Skeletal muscle satellite cell (primary cell): ENCODE data around the gene PSMC3. TPM values are rescaled to one million over a fixed set of nuclear protein-coding genes. Genes with fewer than 3 reads are reported as not detected.

ENCODE experiments used
- H3K27me3 ChIP-seq: 2 replicates; pipeline ENCODE4 v1.7.0; 2013; ENCODE audit warnings: low read length; ENCODE audit not compliant: control insufficient read depth, insufficient read depth
- H3K36me3 ChIP-seq: 2 replicates; pipeline ENCODE4 v1.7.0; 2013; ENCODE audit warnings: mild to moderate bottlenecking, control low read depth, low read length; ENCODE audit not compliant: insufficient read depth
- H3K4me1 ChIP-seq: 2 replicates; pipeline ENCODE4 v1.7.0; 2013; ENCODE audit warnings: low read length; ENCODE audit not compliant: control insufficient read depth, insufficient read depth
- H3K4me2 ChIP-seq: 2 replicates; pipeline ENCODE4 v1.7.0; 2013; ENCODE audit warnings: mild to moderate bottlenecking, low read length
- H3K4me3 ChIP-seq: 2 replicates; pipeline ENCODE4 v1.7.0; 2013; ENCODE audit warnings: low read length
- H3K9ac ChIP-seq: 2 replicates; pipeline ENCODE4 v1.7.0; 2013; ENCODE audit warnings: mild to moderate bottlenecking, low read depth, low read length, moderate library complexity
- H3K9me3 ChIP-seq: replicated peaks from 2 replicates; pipeline ENCODE4 v1.7.0; 2013; ENCODE audit warnings: mild to moderate bottlenecking, control low read depth, low read length
- small RNA-seq: library from RNA; depleted of rRNA; stranded (forward); fragments of <200 nt; gene quantifications from one replicate; pipeline ENCODE3, GENCODE V24; 2012

Gene PSMC3

DNA sequence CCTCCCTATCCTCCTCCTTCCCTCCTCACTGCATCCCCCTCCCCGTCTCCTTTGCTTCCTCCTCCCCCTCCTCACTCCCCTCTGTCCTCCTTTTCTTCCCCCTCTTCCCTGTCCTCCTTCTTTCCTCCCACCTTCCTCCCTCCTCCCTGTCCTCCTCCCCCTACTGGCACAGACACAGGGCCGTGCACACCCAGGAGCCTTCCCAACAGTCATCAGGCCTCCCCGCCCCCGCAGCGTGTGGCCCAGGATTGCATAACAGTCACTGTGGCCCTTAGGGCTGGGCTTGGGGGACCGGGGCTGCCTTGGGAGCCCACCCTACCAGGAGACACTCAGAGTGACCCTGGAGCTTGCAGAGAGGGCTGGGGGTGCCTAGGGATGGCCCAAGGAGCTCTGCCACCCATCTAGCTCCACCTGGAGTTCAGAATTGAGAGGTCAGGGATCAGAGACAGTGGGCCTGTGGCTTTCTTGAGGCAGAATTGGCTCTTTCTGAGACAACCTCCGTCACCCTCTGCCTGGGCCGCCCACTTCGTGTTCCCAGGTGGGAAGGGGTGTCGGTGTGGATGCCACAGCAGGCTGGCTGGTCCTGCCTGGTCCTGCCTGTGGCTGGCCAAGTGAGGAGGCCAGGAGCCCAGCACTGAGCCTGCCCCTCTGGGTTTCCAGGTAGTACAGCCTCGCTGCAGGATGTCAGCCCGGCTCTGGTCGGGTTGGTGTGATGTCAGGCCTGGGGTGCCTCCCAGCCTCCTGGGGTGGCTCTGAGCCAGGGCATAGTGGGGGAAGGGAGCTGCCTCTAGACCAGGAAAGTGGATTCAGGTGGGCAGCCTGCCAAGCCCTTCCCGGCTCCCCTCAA is 49.5 kb downstream of the PSMC3 start:
- H3K4me3 ChIP-seq, result no peak overlapping the region
- no peaks in the 10 kb centered on the region for H3K9me3 ChIP-seq
- H3K36me3 ChIP-seq, result no peaks in the 10 kb centered on the region
- no peaks in the 10 kb centered on the region for H3K27me3 ChIP-seq
- no peak overlapping the region for H3K9ac ChIP-seq
- H3K4me2 ChIP-seq, result no peak overlapping the region
- H3K4me1 ChIP-seq, result peaks cover 8% of the 10 kb centered on the region

DNA sequence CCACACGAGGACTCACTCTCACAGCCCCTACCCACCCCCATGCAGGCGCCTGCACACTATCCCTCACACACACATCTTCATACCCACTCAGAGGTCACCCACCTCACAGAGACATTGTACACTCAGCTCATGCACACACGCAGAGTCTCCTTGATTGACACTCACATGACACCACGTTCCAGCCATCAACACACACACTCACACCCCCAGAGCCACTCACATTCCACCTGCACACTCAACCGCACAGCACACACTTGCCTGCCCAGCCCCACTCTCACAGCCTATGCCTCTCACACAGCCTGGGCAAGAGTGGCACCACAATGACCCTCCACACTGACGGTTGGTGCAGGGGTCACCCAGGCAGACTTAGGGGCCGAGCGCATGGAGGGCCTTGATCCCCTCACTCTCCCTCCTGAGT is 50.1 kb downstream of the PSMC3 start:
- Histone ChIP-seq H3K9ac (no peak overlapping the region), H3K9me3 (no peaks in the 10 kb centered on the region), H3K36me3 (no peaks in the 10 kb centered on the region), H3K4me2 (no peak overlapping the region), H3K4me1 (peaks cover 8% of the 10 kb centered on the region), H3K27me3 (no peaks in the 10 kb centered on the region), H3K4me3 (no peak overlapping the region)

DNA sequence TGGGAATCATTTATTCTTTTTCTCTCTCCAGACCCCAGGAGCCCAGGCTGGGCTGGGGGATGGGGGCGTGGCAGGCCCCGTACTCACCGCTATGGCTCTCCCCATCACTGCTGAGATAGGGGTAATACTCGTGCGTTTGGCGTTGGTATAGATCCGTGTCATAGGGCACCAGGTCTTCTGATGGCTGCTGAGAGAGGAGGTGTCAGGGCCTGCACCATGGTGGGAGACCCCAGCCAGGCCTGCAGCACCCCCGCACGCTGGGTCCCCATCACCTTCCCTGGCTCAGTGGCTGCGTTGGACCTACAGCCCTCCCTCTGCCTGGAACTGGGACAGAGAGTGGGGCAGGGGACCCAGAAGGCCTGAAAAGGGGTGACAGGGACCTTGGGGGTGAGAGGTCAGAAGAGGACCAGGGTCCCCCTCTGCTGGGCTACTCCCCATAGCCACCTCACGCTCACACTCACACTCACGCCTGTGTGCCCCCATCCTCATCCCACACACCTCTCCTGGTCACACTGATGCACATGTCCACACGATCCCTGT is 50.6 kb downstream of the PSMC3 start:
- no peaks in the 10 kb centered on the region for H3K27me3 ChIP-seq
- H3K4me1 ChIP-seq, result peaks cover 8% of the 10 kb centered on the region
- no peak overlapping the region for H3K4me2 ChIP-seq
- no peaks in the 10 kb centered on the region for H3K9me3 ChIP-seq
- no peaks in the 10 kb centered on the region for H3K36me3 ChIP-seq
- H3K9ac ChIP-seq, result no peak overlapping the region
- no peak overlapping the region for H3K4me3 ChIP-seq

DNA sequence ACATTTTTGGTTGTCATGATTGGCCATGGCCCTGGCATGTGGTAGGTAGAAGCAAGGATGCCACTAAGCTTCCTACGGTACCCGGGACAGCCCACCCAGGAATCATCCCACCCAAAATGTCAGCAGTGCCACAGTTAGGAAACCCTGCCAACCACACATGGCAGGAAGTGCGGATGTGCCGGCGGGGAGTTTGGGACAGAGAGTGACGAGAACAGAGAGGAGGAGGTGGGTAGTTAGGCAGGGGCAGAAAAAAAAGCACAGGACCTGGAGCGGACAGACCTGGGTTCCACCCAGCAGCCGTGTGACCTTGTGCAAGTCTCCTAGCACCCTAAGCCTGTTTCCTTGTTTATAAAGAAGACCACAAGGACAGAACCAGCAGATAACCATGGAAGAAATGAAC is 51.2 kb downstream of the PSMC3 start:
- Histone ChIP-seq H3K4me2 (no peak overlapping the region), H3K4me1 (peaks cover 8% of the 10 kb centered on the region), H3K36me3 (no peaks in the 10 kb centered on the region), H3K9ac (no peak overlapping the region), H3K9me3 (no peaks in the 10 kb centered on the region), H3K27me3 (no peaks in the 10 kb centered on the region), H3K4me3 (no peak overlapping the region)

DNA sequence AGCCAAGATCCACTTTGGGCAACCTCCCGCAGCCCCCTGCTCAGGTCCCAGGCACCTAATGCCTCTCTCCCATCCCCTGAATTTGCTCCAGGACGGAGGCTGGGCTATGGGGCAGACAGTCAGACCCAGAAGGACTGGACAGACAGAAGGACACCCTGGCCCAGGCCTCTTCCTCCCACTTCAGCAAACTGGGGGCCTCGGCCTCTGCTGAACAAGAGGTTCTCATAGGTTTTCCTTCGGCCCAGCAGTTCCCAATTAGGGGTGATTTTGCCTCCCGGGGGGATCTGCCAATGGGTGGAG is 51.6 kb downstream of the PSMC3 start:
- no peaks in the 10 kb centered on the region for H3K36me3 ChIP-seq
- H3K4me1 ChIP-seq, result peaks cover 8% of the 10 kb centered on the region
- no peak overlapping the region for H3K4me3 ChIP-seq
- peaks cover 3% of the 10 kb centered on the region for H3K27me3 ChIP-seq
- no peaks in the 10 kb centered on the region for H3K9me3 ChIP-seq
- no peak overlapping the region for H3K4me2 ChIP-seq
- no peak overlapping the region for H3K9ac ChIP-seq

DNA sequence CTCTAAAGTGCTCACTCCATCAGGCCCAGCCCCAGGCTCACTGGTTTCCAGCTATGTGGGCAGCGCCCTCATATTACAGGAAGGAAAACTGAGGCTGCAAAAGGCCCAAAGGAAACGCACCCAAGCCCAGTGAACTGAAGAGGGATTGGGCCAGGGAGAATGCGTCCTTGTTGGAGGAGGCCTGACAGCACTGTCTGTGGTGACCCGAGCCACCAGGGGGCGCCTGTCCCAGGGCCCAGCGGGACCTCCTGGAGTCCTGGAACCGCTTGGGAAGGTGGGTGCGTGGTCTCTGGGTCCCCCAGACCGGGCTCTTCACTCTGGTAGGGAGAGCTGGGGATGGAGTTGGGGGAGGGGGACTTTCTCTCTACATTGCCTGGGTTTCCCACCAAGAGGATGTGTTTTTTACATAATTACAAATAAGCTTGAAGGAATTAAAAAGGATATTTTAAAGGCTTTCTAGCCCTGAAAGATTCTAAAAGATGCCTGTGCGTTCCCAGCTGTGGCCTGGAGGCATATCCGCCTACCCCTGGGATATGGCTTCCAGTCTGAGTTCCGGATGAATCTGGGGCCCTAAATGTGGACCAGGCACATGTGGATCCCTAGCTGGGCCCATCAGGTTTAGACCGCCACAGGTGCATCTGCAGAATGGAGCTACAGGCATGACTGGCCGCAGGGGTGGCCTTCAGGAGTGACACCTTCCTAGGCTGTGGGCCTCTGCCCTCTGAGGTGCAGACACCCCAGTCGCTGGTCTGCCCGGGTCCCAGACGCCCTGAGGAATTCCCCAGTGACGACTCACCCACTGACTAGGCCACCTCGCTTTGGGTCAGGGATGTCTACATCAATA is 52.1 kb downstream of the PSMC3 start:
- Histone ChIP-seq H3K4me2 (no peak overlapping the region), H3K36me3 (no peaks in the 10 kb centered on the region), H3K4me3 (no peak overlapping the region), H3K9ac (no peak overlapping the region), H3K9me3 (no peaks in the 10 kb centered on the region), H3K4me1 (peaks cover 8% of the 10 kb centered on the region), H3K27me3 (peaks cover 3% of the 10 kb centered on the region)

DNA sequence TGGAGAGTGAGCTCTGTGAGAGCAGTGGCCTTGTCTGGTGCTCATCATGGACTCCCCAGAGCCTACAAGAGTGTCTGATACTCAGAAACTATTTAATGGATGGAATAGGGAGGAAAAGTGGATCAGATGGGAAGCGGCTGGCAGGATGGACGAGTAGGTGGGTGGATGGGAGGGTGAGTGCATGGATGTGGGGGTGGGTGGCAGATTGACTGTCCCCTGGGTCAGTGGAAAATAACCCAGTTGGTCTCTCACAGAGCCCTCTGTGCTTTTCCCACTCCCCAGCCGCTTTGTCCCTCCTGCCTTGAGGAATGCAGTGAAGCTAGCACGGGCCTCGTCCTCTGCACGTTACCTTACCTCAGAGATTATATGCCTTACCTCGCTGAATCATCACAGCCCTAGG is 53.8 kb downstream of the PSMC3 start:
- Histone ChIP-seq H3K36me3 (no peaks in the 10 kb centered on the region), H3K27me3 (peaks cover 10% of the 10 kb centered on the region), H3K9ac (no peak overlapping the region), H3K4me1 (peaks cover 8% of the 10 kb centered on the region), H3K4me2 (no peak overlapping the region), H3K4me3 (no peak overlapping the region), H3K9me3 (no peaks in the 10 kb centered on the region)

DNA sequence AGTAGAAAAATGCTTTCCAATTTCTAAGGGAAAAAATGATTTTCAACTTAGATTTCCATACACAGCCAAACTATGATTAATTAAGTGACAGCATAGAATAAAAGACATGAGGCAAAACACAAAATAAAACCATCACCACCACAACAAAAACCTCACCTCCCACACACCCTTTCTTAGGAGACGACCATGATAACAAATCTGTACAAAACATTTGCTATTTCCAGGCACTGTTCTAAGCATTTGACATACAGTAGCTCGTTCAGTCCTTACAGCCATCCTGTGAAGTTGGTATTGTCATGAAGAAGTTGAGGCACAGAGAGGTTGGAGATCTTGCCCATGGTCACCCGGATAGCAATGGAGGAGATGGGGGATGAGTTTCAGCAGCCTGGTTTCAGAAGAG is 56.6 kb downstream of the PSMC3 start:
- Histone ChIP-seq H3K4me3 (no peak overlapping the region), H3K36me3 (no peaks in the 10 kb centered on the region), H3K9ac (no peak overlapping the region), H3K4me2 (no peak overlapping the region), H3K27me3 (peaks cover 14% of the 10 kb centered on the region), H3K4me1 (peaks cover 7% of the 10 kb centered on the region), H3K9me3 (no peaks in the 10 kb centered on the region)

Small RNA genes lying within 50 kb of the gene (small RNA-seq; reads per million reads assigned to genes)
- not detected for gene MIR4487
